Right lobe of liver (tissue), 4 donors: ENCODE data around the gene PITX2.

ENCODE experiments used
- POLR2A ChIP-seq: fragments of 450-650 bp; IDR thresholded peaks from one replicate; pipeline ENCODE4 v1.6.1; 2017; ENCODE audit warnings: antibody characterized with exemption, mild to moderate bottlenecking
- TF ChIP-seq, protein P1 (sequence below), 4 donors: fragments of 200-600 bp in 3 of 4; fragments of 450-650 bp in 1 of 4; IDR thresholded peaks; one replicate each; pipeline versions ENCODE4 v1.5.1 to v1.8.0; 2016 to 2022; ENCODE audit warnings: antibody characterized with exemption in 4 of 4, mild to moderate bottlenecking in 2 of 4
- donor health status: DM: no; HTN: no; CAD: no.
- donor health status: DM: no; HTN: no; CAD: no.
- donor health status: DM: no; HTN: yes; CAD: no.

DNA sequence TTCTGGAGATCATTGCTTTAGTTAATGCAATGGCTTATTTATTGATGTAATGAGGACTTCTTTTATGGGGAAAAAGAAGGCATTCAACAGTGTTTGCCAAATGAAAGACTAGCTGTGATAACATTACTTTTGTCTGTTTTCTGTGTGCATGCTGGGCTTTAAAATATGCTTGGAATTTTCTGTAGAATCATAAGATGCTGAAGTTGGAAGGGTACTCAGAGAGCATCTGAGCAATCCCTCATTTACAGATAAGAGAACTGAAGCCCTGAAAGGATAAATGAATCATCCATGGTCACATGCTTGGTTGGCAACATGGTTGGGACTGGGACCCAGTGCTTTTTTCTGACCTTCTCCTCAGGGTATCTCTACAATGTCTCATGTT, 31.4 kb upstream of the PITX2 start:
- TF ChIP-seq, protein P1, sequence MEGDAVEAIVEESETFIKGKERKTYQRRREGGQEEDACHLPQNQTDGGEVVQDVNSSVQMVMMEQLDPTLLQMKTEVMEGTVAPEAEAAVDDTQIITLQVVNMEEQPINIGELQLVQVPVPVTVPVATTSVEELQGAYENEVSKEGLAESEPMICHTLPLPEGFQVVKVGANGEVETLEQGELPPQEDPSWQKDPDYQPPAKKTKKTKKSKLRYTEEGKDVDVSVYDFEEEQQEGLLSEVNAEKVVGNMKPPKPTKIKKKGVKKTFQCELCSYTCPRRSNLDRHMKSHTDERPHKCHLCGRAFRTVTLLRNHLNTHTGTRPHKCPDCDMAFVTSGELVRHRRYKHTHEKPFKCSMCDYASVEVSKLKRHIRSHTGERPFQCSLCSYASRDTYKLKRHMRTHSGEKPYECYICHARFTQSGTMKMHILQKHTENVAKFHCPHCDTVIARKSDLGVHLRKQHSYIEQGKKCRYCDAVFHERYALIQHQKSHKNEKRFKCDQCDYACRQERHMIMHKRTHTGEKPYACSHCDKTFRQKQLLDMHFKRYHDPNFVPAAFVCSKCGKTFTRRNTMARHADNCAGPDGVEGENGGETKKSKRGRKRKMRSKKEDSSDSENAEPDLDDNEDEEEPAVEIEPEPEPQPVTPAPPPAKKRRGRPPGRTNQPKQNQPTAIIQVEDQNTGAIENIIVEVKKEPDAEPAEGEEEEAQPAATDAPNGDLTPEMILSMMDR (IDR thresholded peaks at IDR 0.05) = no peak
- TF ChIP-seq POLR2A = no peak
